NB4 (cell line): ENCODE measurements around the gene C19orf73.
A peak's percentile ranks its signal among the peaks of the same experiment; 100 is the strongest.

ENCODE experiments used
- MYC ChIP-seq: IDR thresholded peaks from 2 replicates; pipeline ENCODE4 v1.6.1; 2011; ENCODE audit warnings: low read depth, low read length
- POLR2A ChIP-seq: IDR thresholded peaks from 2 replicates; pipeline ENCODE4 v1.6.1; 2011; ENCODE audit warnings: mild to moderate bottlenecking; ENCODE audit not compliant: insufficient read length; ENCODE audit errors: extremely low read depth
- TF ChIP-seq, protein P1 (sequence below): IDR thresholded peaks from one replicate; pipeline ENCODE4 v1.5.1; 2012; ENCODE audit warnings: low read depth, low read length
- TF ChIP-seq, protein P2 (sequence below): IDR thresholded peaks from 2 replicates; pipeline ENCODE4 v1.6.1; 2011; ENCODE audit warnings: low read depth, low read length

DNA sequence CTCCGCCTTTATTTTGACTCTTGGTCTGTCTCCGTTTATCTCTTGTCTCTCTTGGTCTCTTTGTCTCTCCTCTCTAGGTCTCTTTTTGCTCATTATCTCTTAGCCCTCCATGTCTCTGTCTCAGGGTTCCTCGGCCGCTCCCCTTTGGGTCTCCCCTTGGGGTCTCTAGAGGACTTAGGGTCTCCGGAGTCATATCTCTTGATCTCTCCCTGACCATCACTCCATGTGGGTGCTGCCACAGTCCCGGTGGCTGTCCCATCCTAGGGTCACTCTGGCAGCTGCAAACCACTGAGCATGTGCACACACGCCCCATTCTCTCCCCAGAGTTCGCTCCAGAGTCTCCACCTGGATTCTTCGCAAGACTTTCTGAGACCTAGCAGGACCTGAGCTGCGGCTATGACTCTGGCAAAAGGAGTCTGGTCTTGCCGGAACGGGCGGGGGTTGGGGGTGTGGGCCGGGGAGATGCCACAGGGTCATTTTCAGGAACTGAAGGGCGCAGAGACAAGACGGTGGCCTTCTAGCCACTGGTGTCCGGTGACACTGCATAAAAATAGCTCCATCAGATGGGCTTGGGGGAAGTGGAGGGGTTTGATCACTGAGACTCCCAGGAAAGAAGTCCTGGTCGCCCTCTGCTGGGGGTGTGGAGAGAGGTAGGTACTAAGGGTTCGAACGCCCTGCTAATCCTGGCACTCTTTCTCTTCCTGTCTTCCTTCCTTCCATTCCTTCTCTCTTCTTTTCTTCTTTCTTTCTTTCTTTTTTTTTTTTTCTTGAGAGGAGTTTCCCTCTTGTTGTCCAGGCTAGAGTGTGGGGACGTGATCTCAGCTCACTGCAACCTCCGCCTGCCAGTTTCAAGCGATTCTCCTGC is 45.2 kb downstream of the C19orf73 start:
- TF ChIP-seq, protein P1, sequence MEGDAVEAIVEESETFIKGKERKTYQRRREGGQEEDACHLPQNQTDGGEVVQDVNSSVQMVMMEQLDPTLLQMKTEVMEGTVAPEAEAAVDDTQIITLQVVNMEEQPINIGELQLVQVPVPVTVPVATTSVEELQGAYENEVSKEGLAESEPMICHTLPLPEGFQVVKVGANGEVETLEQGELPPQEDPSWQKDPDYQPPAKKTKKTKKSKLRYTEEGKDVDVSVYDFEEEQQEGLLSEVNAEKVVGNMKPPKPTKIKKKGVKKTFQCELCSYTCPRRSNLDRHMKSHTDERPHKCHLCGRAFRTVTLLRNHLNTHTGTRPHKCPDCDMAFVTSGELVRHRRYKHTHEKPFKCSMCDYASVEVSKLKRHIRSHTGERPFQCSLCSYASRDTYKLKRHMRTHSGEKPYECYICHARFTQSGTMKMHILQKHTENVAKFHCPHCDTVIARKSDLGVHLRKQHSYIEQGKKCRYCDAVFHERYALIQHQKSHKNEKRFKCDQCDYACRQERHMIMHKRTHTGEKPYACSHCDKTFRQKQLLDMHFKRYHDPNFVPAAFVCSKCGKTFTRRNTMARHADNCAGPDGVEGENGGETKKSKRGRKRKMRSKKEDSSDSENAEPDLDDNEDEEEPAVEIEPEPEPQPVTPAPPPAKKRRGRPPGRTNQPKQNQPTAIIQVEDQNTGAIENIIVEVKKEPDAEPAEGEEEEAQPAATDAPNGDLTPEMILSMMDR, result peak; percentile 50
- TF ChIP-seq, protein P2, sequence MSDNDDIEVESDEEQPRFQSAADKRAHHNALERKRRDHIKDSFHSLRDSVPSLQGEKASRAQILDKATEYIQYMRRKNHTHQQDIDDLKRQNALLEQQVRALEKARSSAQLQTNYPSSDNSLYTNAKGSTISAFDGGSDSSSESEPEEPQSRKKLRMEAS, result no peak
- no peak for TF ChIP-seq POLR2A
- no peak for TF ChIP-seq MYC
